Heart left ventricle (tissue), 13 donors: Measurements from ENCODE around the gene ARPC5.

ENCODE experiments used
- POLR2A ChIP-seq, 2 donors: fragments of 450-650 bp; IDR thresholded peaks; one replicate each; pipeline ENCODE4 v1.6.1; 2017; ENCODE audit warnings: antibody characterized with exemption in 2 of 2, mild to moderate bottlenecking in 2 of 2, moderate library complexity in 2 of 2
- TF ChIP-seq, protein P1 (sequence below), 12 donors: fragments of 200-600 bp; sonication (generic) in 4 of 12; IDR thresholded peaks; one replicate each; pipeline versions ENCODE4 v1.5.0 to v1.8.0; 2018 to 2022; ENCODE audit warnings: antibody characterized with exemption in 12 of 12, mild to moderate bottlenecking in 5 of 12
- donor health status: ischemic (EF 13 %, LVEDD 7.1; RV severe dilation, severe dysfunction).
- donor health status: DM: no; HTN: yes; CAD: no.
- donor health status: DM: no; HTN: no; CAD: no.
- donor health status: ischemic (EF 25% LVEDD 6.9; RV normal size, moderate dysfunction).
- donor health status: ischemic (EF 25% LVEDD 5.7; RV mildly dilated, moderate dysfunction).
- donor health status: ischemic (EF 35%, LVEDD 5.7; RV mildly dilated, moderate dysfunction).
- donor health status: nonischemic (EF 11% LVEDD 7.7; RV severe dilation, severe dysfunction).
- donor health status: DM: yes; HTN: yes; CAD: no.
- donor health status: PGD.
- donor health status: ischemic (EF 29% LVEDD 5.4; RV normal size, mild dysfunction).
- donor health status: nonischemic (EF 23%, LVEDD 6.1; RV moderate dilation, normal function).

DNA sequence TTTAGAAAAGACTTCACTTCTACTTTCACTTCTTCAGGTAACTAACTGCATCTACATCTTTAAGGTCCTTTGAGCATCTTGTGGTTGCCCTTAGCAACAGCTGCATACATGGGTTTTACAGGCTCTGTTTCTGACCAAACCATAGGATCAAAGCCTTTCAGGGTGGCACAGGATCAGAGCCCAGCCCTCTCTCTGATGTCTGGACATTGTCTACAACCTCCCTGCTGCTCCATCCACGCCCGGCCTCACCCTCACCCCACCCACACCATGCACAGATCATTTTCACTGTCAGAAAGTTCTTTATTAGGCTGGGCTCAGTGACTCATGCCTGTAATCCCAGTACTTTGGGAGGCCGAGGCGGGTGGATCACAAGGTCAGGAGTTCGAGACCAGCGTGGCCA lies 50.5 kb downstream of the ARPC5 start:
- TF ChIP-seq, protein P1, sequence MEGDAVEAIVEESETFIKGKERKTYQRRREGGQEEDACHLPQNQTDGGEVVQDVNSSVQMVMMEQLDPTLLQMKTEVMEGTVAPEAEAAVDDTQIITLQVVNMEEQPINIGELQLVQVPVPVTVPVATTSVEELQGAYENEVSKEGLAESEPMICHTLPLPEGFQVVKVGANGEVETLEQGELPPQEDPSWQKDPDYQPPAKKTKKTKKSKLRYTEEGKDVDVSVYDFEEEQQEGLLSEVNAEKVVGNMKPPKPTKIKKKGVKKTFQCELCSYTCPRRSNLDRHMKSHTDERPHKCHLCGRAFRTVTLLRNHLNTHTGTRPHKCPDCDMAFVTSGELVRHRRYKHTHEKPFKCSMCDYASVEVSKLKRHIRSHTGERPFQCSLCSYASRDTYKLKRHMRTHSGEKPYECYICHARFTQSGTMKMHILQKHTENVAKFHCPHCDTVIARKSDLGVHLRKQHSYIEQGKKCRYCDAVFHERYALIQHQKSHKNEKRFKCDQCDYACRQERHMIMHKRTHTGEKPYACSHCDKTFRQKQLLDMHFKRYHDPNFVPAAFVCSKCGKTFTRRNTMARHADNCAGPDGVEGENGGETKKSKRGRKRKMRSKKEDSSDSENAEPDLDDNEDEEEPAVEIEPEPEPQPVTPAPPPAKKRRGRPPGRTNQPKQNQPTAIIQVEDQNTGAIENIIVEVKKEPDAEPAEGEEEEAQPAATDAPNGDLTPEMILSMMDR (IDR thresholded peaks at IDR 0.05) = no peak
- no peak for TF ChIP-seq POLR2A (IDR thresholded peaks at IDR 0.05)
